A549 (cell line): Measurements from ENCODE around the gene ACTR3C. TPM values are rescaled to one million over a fixed set of nuclear protein-coding genes. Genes with fewer than 3 reads are reported as not detected.

Experiments used
- ATAC-seq, 2 experiments: fragments of 200-7000 bp in 1 of 2; fragments of >200 bp in 1 of 2; cut with Nextera tagmentation in 1 of 2; cut with Tn5 transposase in 1 of 2; 3 replicates each; pipeline versions ENCODE4 v1.8.0 to v1.9.1; 2018 to 2020; ENCODE audit warnings: mild to moderate bottlenecking in 1 of 2, moderate library complexity in 1 of 2
- CTCF ChIA-PET: fragments of 300-600 bp; sonication (Branson Sonifier 250); formaldehyde crosslinking; extraction: SDS; loops from one replicate; lab custom pipeline; 2021; ENCODE audit warnings: antibody characterized with exemption, inconsistent platforms; lab: Yijun Ruan, JAX
- POLR2A ChIA-PET: fragments of 350-600 bp; formaldehyde crosslinking; extraction: SDS; loops from one replicate; lab custom pipeline; 2021; ENCODE audit warnings: antibody characterized with exemption, inconsistent platforms; lab: Yijun Ruan, JAX
- DNase-seq, 2 experiments: peaks; one replicate each; pipeline versions ENCODE4 v3.0.0 to v3.0.0-alpha.2; 2011 to 2016; ENCODE audit warnings: low read depth in 1 of 2, low spot score in 1 of 2
- FAIRE-seq: peaks from 2 replicates; lab custom pipeline; 2011; peaks lifted over from hg19 to GRCh38; lab: Jason Lieb, UNC
- H3K27ac ChIP-seq, 2 experiments: fragments of >200 bp; sonication (Bioruptor Twin); formaldehyde crosslinking; 3 replicates each; pipeline ENCODE4 v1.5.1; 2016 to 2017
- H3K4me1 ChIP-seq: fragments of >200 bp; sonication (Bioruptor Twin); formaldehyde crosslinking; 3 replicates; pipeline ENCODE4 v1.6.1; 2016
- H3K4me2 ChIP-seq: fragments of >200 bp; sonication (Bioruptor Twin); formaldehyde crosslinking; 3 replicates; pipeline ENCODE4 v1.6.1; 2016
- H3K4me3 ChIP-seq: fragments of >200 bp; sonication (Bioruptor Twin); formaldehyde crosslinking; 3 replicates; pipeline ENCODE4 v1.5.1; 2016
- H3K9me3 ChIP-seq: fragments of >200 bp; sonication (Bioruptor Twin); formaldehyde crosslinking; 3 replicates; pipeline ENCODE4 v1.6.1; 2016
- BCL3 ChIP-seq: fragments of >200 bp; sonication (Bioruptor Twin); formaldehyde crosslinking; IDR thresholded peaks from 3 replicates; pipeline ENCODE4 v1.6.1; 2016
- BHLHE40 ChIP-seq: IDR thresholded peaks from 2 replicates; pipeline ENCODE4 v1.6.1; 2012; ENCODE audit warnings: low read depth, low read length, inconsistent platforms
- CBX2 ChIP-seq: fragments of 200-600 bp; sonication (generic); IDR thresholded peaks from 2 replicates; pipeline ENCODE4 v1.6.1; 2016; ENCODE audit warnings: low read depth, mild to moderate bottlenecking, borderline replicate concordance
- CEBPB ChIP-seq, 2 experiments: fragments of >200 bp in 1 of 2; sonication (Bioruptor Twin) in 1 of 2; formaldehyde crosslinking in 1 of 2; IDR thresholded peaks; 2 replicates each; pipeline ENCODE4 v1.6.1; 2012 to 2016
- CHD2 ChIP-seq: fragments of 150-350 bp; IDR thresholded peaks from 2 replicates; pipeline ENCODE4 v1.6.1; 2014; ENCODE audit warnings: low read length; ENCODE audit not compliant: partially characterized antibody
- E2F6 ChIP-seq: IDR thresholded peaks from 2 replicates; pipeline ENCODE4 v1.6.1; 2012; ENCODE audit warnings: low read depth, borderline replicate concordance
- FOSB ChIP-seq: fragments of 250-450 bp; sonication (Bioruptor Pico); IDR thresholded peaks from 2 replicates; pipeline ENCODE4 v1.5.0; 2020; ENCODE audit warnings: mild to moderate bottlenecking, moderate library complexity
- FOSL2 ChIP-seq, 2 experiments: fragments of 450-650 bp in 1 of 2; fragments of >200 bp in 1 of 2; sonication (Bioruptor Twin) in 1 of 2; formaldehyde crosslinking; IDR thresholded peaks; 2 replicates each; pipeline versions ENCODE4 v1.5.0 to v1.6.1; 2016 to 2020; ENCODE audit warnings: mild to moderate bottlenecking in 1 of 2, moderate library complexity in 1 of 2
- GATA3 ChIP-seq: IDR thresholded peaks from 2 replicates; pipeline ENCODE4 v1.6.1; 2012; ENCODE audit warnings: borderline replicate concordance
- HDAC2 ChIP-seq: fragments of 200-600 bp; sonication (generic); IDR thresholded peaks from 2 replicates; pipeline ENCODE4 v1.6.1; 2016
- HES2 ChIP-seq: fragments of >200 bp; sonication (Bioruptor Twin); formaldehyde crosslinking; IDR thresholded peaks from 2 replicates; pipeline ENCODE4 v1.6.1; 2016
- HEYL ChIP-seq: fragments of 250-450 bp; sonication (Bioruptor Pico); IDR thresholded peaks from 2 replicates; pipeline ENCODE4 v1.8.0; 2021; ENCODE audit warnings: mild to moderate bottlenecking, moderate library complexity
- HOXB5 ChIP-seq: fragments of 250-450 bp; sonication (Bioruptor Pico); IDR thresholded peaks from 2 replicates; pipeline ENCODE4 v1.5.0; 2020; ENCODE audit warnings: mild to moderate bottlenecking, moderate library complexity
- MAFK ChIP-seq: fragments of 450-650 bp; IDR thresholded peaks from 2 replicates; pipeline ENCODE4 v1.6.1; 2014; ENCODE audit not compliant: partially characterized antibody
- MYC ChIP-seq: IDR thresholded peaks from 2 replicates; pipeline ENCODE4 v1.6.1; 2012; ENCODE audit warnings: mild to moderate bottlenecking, inconsistent platforms, low read length, improper control_type of control experiment, borderline replicate concordance
- NPAS2 ChIP-seq: fragments of 250-450 bp; sonication (Bioruptor Pico); IDR thresholded peaks from 2 replicates; pipeline ENCODE4 v1.8.0; 2022; ENCODE audit warnings: mild to moderate bottlenecking, moderate library complexity, borderline replicate concordance
- PHF8 ChIP-seq: fragments of 200-600 bp; sonication (generic); IDR thresholded peaks from 2 replicates; pipeline ENCODE4 v1.6.1; 2016; ENCODE audit warnings: low read depth, mild to moderate bottlenecking, antibody characterized with exemption, moderate library complexity, borderline replicate concordance
- RAD21 ChIP-seq, 2 experiments: fragments of >200 bp in 1 of 2; sonication (Bioruptor Twin) in 1 of 2; formaldehyde crosslinking in 1 of 2; IDR thresholded peaks in 1 of 2; conservative IDR thresholded peaks in 1 of 2; 2 replicates in 1 of 2; 3 replicates in 1 of 2; pipeline ENCODE4 v1.6.1; 2012 to 2018; ENCODE audit warnings: inconsistent platforms in 1 of 2
- SMC3 ChIP-seq: fragments of >200 bp; sonication (Bioruptor Twin); formaldehyde crosslinking; IDR thresholded peaks from 3 replicates; pipeline ENCODE4 v1.6.1; 2018; ENCODE audit warnings: inconsistent platforms
- TFCP2L1 ChIP-seq: fragments of 250-450 bp; sonication (Bioruptor Pico); IDR thresholded peaks from 2 replicates; pipeline ENCODE4 v1.5.0; 2021; ENCODE audit warnings: mild to moderate bottlenecking
- USF2 ChIP-seq: fragments of 450-650 bp; IDR thresholded peaks from 2 replicates; pipeline ENCODE4 v1.6.1; 2014; ENCODE audit warnings: antibody characterized with exemption
- ZC3H11A ChIP-seq: fragments of 450-650 bp; IDR thresholded peaks from 2 replicates; pipeline ENCODE4 v1.6.1; 2014; ENCODE audit warnings: antibody characterized with exemption, mild to moderate bottlenecking
- ZFP36 ChIP-seq: fragments of 450-650 bp; IDR thresholded peaks from 2 replicates; pipeline ENCODE4 v1.6.1; 2014; ENCODE audit warnings: borderline replicate concordance; ENCODE audit not compliant: partially characterized antibody
- ZNF302 ChIP-seq: fragments of 250-450 bp; sonication (Bioruptor Pico); IDR thresholded peaks from 2 replicates; pipeline ENCODE4 v1.9.0; 2021; ENCODE audit warnings: inconsistent platforms, mild to moderate bottlenecking, moderate library complexity
- ZSCAN20 ChIP-seq: fragments of 250-450 bp; sonication (Bioruptor Pico); IDR thresholded peaks from 2 replicates; pipeline ENCODE4 v1.8.0; 2022; ENCODE audit warnings: mild to moderate bottlenecking, moderate library complexity
- WGBS: methylation state at CpG from one replicate; pipeline ENCODE4 v1.1.6; 2017; ENCODE audit errors: missing lambda C conversion rate; 5-methylcytosine and 5-hydroxymethylcytosine counted together
- polyA plus RNA-seq, 4 experiments: library from polyadenylated mRNA; depleted of rRNA in 3 of 4; stranded (reverse); fragments of >200 nt; fragmentation: RNase III in 1 of 4; extraction: RNeasy Plus Mini Kit Qiagen cat#74134 plus additional on column Dnase treatment in 1 of 4; gene quantifications; 2 replicates in 3 of 4; 3 replicates in 1 of 4; pipeline ENCODE4 v1.2.3, GENCODE V29; 2011 to 2017

The ACTR3C gene
- polyA plus RNA-seq, 2 of the 4 experiments (the other 2 are of a cell fraction), result 0.43 TPM

GRCh38 chr7:150363872-150364271 lies 40.5 kb upstream of the ACTR3C start:
- WGBS, result 89% methylated on average over 5 of the region's 5 CpGs
- CTCF ChIA-PET, result interaction anchor here (1.8 kb wide), 1 partner anchor 58 kb away, joined by 6 read pairs; no protein-coding TSS in a partner anchor
- POLR2A ChIA-PET, result no interaction called here

GRCh38 chr7:150363370-150363769 lies 40.0 kb upstream of the ACTR3C start:
- DNase-seq (no peak), ATAC-seq (no peak), FAIRE-seq (no peak)
- no peaks in the 10 kb centered on the region for H3K9me3 ChIP-seq
- 85% methylated on average over 4 of the region's 4 CpGs for WGBS
- no peak overlapping the region for H3K27ac ChIP-seq
- no peak overlapping the region for H3K4me3 ChIP-seq
- H3K4me2 ChIP-seq, result no peak overlapping the region
- TF ChIP-seq FOSB (CRISPR knock-in tag), result no peak
- no peak for TF ChIP-seq NPAS2 (CRISPR knock-in tag)
- TF ChIP-seq BHLHE40, result no peak
- no peak for TF ChIP-seq PHF8
- no peak for TF ChIP-seq E2F6
- TF ChIP-seq ZNF302 (CRISPR knock-in tag), result no peak
- TF ChIP-seq FOSL2 (IDR thresholded peaks at IDR 0.05), result no peak
- TF ChIP-seq FOSL2 (CRISPR knock-in tag; IDR thresholded peaks at IDR 0.05), result no peak
- no peak for TF ChIP-seq HES2
- TF ChIP-seq, all 56 proteins: peak for 0
- peaks cover 9% of the 10 kb centered on the region; the same call in 2 of the 3 replicates for H3K4me1 ChIP-seq
- ChIA-PET CTCF (interaction anchor here (1.8 kb wide), 1 partner anchor 58 kb away, joined by 6 read pairs; no protein-coding TSS in a partner anchor), POLR2A (no interaction called here)

More at GRCh38 chr7:150363872-150364271, 40.5 kb upstream of the ACTR3C start:
- DNase-seq (no peak), ATAC-seq (no peak), FAIRE-seq (no peak)
- H3K27ac ChIP-seq, result no peak overlapping the region
- TF ChIP-seq USF2 (no peak), ZFP36 (no peak), CBX2 (no peak), HDAC2 (no peak), MYC (no peak), TFCP2L1 (CRISPR knock-in tag) (no peak), E2F6 (no peak), HOXB5 (CRISPR knock-in tag) (no peak), RAD21 (conservative IDR thresholded peaks at IDR 0.05 in 1 of 2, IDR thresholded peaks at IDR 0.05 in 1 of 2) (no peak), SMC3 (no peak), NPAS2 (CRISPR knock-in tag) (no peak), BHLHE40 (no peak), ZSCAN20 (CRISPR knock-in tag) (no peak), CHD2 (no peak), GATA3 (no peak), ZC3H11A (no peak), CEBPB (IDR thresholded peaks at IDR 0.05) (no peak), MAFK (no peak), HEYL (CRISPR knock-in tag) (no peak), BCL3 (no peak)
- no peak overlapping the region for H3K4me2 ChIP-seq
- no peak overlapping the region for H3K4me3 ChIP-seq
- H3K4me1 ChIP-seq, result peaks cover 9% of the 10 kb centered on the region; the same call in 2 of the 3 replicates
- H3K9me3 ChIP-seq, result no peaks in the 10 kb centered on the region
